SU-DHL-6 (cell line): Measurements from ENCODE around the gene EGR4.
A peak's percentile ranks its signal among the peaks of the same experiment; 100 is the strongest.

ENCODE experiments used
- H2AFZ ChIP-seq: fragments of 200-600 bp; sonication (generic); 2 replicates; pipeline ENCODE4 v1.6.1; 2014; ENCODE audit warnings: low read depth, mild to moderate bottlenecking, moderate library complexity, mixed read lengths, antibody characterized with exemption, low read length; ENCODE audit not compliant: severe bottlenecking
- H3F3A ChIP-seq: fragments of 200-600 bp; shearing (Covaris generic); 2 replicates; pipeline ENCODE4 v1.6.0; 2016; ENCODE audit warnings: antibody characterized with exemption, mild to moderate bottlenecking; ENCODE audit not compliant: insufficient read depth
- H3K27ac ChIP-seq: fragments of 200-600 bp; sonication (generic); 2 replicates; pipeline ENCODE4 v1.5.1; 2016; ENCODE audit warnings: low read depth, mild to moderate bottlenecking, low read length, moderate library complexity, mixed read lengths
- H3K27me3 ChIP-seq: fragments of 200-600 bp; sonication (generic), shearing (Covaris generic); 2 replicates; pipeline ENCODE4 v1.6.0; 2014; ENCODE audit warnings: mild to moderate bottlenecking, low read length
- H3K36me3 ChIP-seq: fragments of 200-600 bp; sonication (generic); 2 replicates; pipeline ENCODE4 v1.6.1; 2014; ENCODE audit warnings: mild to moderate bottlenecking, low read length, mixed read lengths
- H3K4me2 ChIP-seq: fragments of 300-600, 200-600 bp; shearing (Covaris generic), sonication (generic); 2 replicates; pipeline ENCODE4 v1.6.0; 2014; ENCODE audit warnings: low read length, low read depth, mild to moderate bottlenecking; ENCODE audit not compliant: poor library complexity, severe bottlenecking
- H3K4me3 ChIP-seq: fragments of 200-600 bp; sonication (generic); 2 replicates; pipeline ENCODE4 v1.5.1; 2014; ENCODE audit warnings: antibody characterized with exemption, low read length, mild to moderate bottlenecking, mixed read lengths; ENCODE audit not compliant: insufficient read depth, poor library complexity, severe bottlenecking
- H3K79me2 ChIP-seq: fragments of 200-600 bp; sonication (generic); 2 replicates; pipeline ENCODE4 v1.6.1; 2014; ENCODE audit warnings: mild to moderate bottlenecking, low read length, moderate library complexity; ENCODE audit not compliant: insufficient read depth
- H3K9ac ChIP-seq: fragments of 200-600 bp; sonication (generic); 2 replicates; pipeline ENCODE4 v1.7.0; 2014; ENCODE audit warnings: mild to moderate bottlenecking, low read length
- H3K9me2 ChIP-seq: fragments of 200-600 bp; sonication (generic); replicated peaks from 2 replicates; pipeline ENCODE4 v1.6.1; 2014; ENCODE audit warnings: low read length; ENCODE audit not compliant: insufficient read depth
- H3K9me3 ChIP-seq: fragments of 200-600 bp; sonication (generic); 2 replicates; pipeline ENCODE4 v1.6.1; 2014; ENCODE audit warnings: low read length, mixed read lengths; ENCODE audit not compliant: insufficient read depth
- H4K20me1 ChIP-seq: fragments of 200-600 bp; sonication (generic); 2 replicates; pipeline ENCODE4 v1.6.1; 2014; ENCODE audit warnings: low read depth, mild to moderate bottlenecking, antibody characterized with exemption, low read length, moderate library complexity, mixed read lengths
- EZH2phosphoT487 ChIP-seq: fragments of 200-600 bp; sonication (generic), shearing (Covaris generic); conservative IDR thresholded peaks from 2 replicates; pipeline ENCODE4 v1.6.1; 2018; ENCODE audit warnings: mild to moderate bottlenecking, antibody characterized with exemption, low read length, moderate library complexity, mixed read lengths
- TF ChIP-seq, protein P1 (sequence below): fragments of 200-600 bp; sonication (generic); IDR thresholded peaks from one replicate; pipeline ENCODE4 v1.5.1; 2017; ENCODE audit warnings: antibody characterized with exemption, mild to moderate bottlenecking, low read length, moderate library complexity; ENCODE audit not compliant: insufficient read depth, poor library complexity, severe bottlenecking

The EGR4 gene

DNA sequence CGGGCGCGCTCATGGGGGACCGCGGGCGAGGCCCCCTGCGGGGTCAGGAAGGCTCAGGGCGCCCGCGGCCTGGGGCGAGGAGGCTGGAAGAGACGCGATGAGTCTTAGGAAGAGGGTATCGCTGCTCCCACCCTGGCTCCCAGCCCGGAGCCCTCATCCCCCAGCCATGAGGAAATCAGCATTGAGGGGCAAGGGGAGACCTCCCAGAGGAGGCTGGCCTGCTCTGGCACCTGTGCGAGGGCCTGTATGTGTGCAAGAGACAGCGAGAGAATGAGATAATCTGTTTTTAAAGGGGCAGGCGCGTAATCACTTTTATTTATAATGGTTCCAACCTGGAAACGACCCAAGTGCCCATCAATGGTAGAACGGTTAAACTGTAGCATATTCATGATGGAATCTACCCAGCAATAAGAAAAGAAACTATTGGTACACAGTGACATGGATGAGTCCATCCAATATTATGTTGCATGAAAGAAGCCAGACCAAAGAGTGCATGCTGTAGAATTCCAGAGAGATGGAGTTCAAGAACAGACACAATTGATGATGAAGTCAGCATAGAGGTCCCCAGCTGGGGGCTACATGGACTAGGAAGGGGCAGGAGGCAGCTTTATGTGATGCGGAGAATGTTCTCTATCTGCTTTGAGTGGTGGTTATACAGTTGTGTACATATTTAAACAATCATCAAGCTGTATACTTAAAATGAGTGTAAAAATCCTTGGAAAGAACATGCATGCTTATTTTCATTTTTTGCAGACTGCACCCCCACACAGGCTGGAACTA is 23.5 kb downstream of the EGR4 start:
- TF ChIP-seq, protein P1, sequence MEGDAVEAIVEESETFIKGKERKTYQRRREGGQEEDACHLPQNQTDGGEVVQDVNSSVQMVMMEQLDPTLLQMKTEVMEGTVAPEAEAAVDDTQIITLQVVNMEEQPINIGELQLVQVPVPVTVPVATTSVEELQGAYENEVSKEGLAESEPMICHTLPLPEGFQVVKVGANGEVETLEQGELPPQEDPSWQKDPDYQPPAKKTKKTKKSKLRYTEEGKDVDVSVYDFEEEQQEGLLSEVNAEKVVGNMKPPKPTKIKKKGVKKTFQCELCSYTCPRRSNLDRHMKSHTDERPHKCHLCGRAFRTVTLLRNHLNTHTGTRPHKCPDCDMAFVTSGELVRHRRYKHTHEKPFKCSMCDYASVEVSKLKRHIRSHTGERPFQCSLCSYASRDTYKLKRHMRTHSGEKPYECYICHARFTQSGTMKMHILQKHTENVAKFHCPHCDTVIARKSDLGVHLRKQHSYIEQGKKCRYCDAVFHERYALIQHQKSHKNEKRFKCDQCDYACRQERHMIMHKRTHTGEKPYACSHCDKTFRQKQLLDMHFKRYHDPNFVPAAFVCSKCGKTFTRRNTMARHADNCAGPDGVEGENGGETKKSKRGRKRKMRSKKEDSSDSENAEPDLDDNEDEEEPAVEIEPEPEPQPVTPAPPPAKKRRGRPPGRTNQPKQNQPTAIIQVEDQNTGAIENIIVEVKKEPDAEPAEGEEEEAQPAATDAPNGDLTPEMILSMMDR = no peak
- no peak for TF ChIP-seq EZH2phosphoT487
- Histone ChIP-seq H3F3A (peaks cover 4% of the 10 kb centered on the region; the same call in 1 of the 2 replicates), H3K36me3 (no peaks in the 10 kb centered on the region), H2AFZ (no peak overlapping the region), H3K4me3 (peak overlapping the region; percentile 58), H4K20me1 (peaks cover 4% of the 10 kb centered on the region; the same call in 1 of the 2 replicates), H3K79me2 (peaks cover 32% of the 10 kb centered on the region), H3K27me3 (no peaks in the 10 kb centered on the region), H3K9me2 (no peaks in the 10 kb centered on the region), H3K9me3 (no peaks in the 10 kb centered on the region), H3K4me2 (peak overlapping the region; percentile 89), H3K9ac (peak overlapping the region; percentile 69), H3K27ac (peak overlapping the region; percentile 49)

DNA sequence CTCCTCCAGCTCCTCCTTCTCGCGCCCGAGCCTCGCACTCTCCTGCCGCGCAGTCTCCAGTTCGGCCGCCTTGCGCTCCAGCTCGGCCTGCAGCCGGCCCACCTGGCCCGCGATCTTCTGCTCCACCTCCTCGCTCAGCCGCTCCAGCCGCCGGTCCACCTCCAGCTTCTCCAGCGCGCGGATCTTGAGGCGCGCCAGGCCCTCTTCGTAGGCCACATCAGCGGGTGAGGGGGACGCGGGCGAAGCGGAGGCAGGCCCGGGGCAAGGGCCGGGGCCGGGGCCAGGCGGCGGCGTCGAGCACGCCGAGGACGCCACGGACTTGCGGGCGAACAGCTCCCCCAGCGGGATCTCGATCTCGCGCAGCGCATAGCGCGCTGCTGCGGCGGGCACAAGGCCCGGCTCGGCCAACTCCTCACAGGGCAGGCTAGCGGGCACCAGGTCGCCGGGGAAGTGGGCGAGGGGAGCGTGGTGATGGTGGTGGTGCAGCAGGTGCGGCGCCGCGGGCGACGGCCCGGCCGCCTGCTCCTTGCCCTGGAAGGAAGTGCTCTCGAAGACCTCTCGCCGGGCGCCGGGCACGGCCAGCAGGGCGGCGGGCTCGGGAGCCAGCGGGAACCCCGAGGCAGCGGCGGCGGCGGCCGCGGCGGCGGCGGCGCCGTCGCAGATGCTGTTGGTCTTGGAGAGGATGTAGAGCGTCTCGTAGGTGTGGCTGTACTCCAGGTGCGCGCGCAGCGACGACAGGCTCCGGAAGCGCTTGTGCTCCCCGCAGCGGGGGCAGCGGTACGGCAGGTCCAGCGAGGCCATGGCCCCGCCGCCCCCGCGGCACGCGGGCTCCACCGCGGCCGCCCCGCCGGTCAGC is 24.3 kb downstream of the EGR4 start:
- Histone ChIP-seq H3K27ac (peak overlapping the region; percentile 49), H4K20me1 (peaks cover 3% of the 10 kb centered on the region; the same call in 1 of the 2 replicates), H3K9me2 (no peaks in the 10 kb centered on the region), H3F3A (peaks cover 4% of the 10 kb centered on the region; the same call in 1 of the 2 replicates), H3K79me2 (peaks cover 31% of the 10 kb centered on the region), H3K27me3 (no peaks in the 10 kb centered on the region), H3K4me3 (peak overlapping the region; percentile 58), H3K9ac (peak overlapping the region; percentile 69), H3K4me2 (peak overlapping the region; percentile 89), H3K9me3 (no peaks in the 10 kb centered on the region), H3K36me3 (no peaks in the 10 kb centered on the region), H2AFZ (no peak overlapping the region)
- TF ChIP-seq EZH2phosphoT487 = no peak
- TF ChIP-seq, protein P1 = no peak

DNA sequence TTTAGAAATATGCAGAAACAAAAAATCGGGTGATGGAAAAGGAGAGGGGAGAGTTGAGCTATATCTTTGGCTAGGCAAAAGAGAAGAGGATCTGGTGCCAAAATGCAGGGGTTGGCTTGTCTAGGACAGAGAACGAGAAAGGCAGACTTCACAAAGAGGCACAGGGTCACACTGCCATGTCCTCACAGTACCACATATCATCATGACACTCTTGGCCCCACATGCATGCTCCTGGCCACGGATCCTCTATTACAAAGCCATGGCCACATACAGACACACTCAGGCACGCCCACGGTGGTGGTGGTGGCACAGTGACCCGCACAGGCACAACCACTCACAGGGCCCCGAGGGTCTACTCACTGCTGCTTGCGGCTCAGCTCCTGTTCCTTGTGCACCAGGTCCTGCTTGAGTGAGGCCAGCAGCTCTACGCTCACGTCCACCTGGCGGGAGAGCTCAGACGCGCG is 24.9 kb downstream of the EGR4 start:
- Histone ChIP-seq H4K20me1 (no peaks in the 10 kb centered on the region; the same call in 1 of the 2 replicates), H3K9ac (no peak overlapping the region), H3F3A (peaks cover 4% of the 10 kb centered on the region; the same call in 1 of the 2 replicates), H3K36me3 (no peaks in the 10 kb centered on the region), H3K9me2 (no peaks in the 10 kb centered on the region), H3K27ac (no peak overlapping the region), H3K4me2 (no peak overlapping the region), H3K79me2 (peaks cover 25% of the 10 kb centered on the region), H3K27me3 (no peaks in the 10 kb centered on the region), H2AFZ (no peak overlapping the region), H3K9me3 (no peaks in the 10 kb centered on the region), H3K4me3 (no peak overlapping the region)
- TF ChIP-seq, protein P1 = no peak
- no peak for TF ChIP-seq EZH2phosphoT487
